SU-DHL-6 (cell line): ENCODE measurements around the gene CD96.

Source experiments
- H2AFZ ChIP-seq: fragments of 200-600 bp; sonication (generic); 2 replicates; pipeline ENCODE4 v1.6.1; 2014; ENCODE audit warnings: low read depth, mild to moderate bottlenecking, moderate library complexity, mixed read lengths, antibody characterized with exemption, low read length; ENCODE audit not compliant: severe bottlenecking
- H3F3A ChIP-seq: fragments of 200-600 bp; shearing (Covaris generic); 2 replicates; pipeline ENCODE4 v1.6.0; 2016; ENCODE audit warnings: antibody characterized with exemption, mild to moderate bottlenecking; ENCODE audit not compliant: insufficient read depth
- H3K27ac ChIP-seq: fragments of 200-600 bp; sonication (generic); 2 replicates; pipeline ENCODE4 v1.5.1; 2016; ENCODE audit warnings: low read depth, mild to moderate bottlenecking, low read length, moderate library complexity, mixed read lengths
- H3K27me3 ChIP-seq: fragments of 200-600 bp; sonication (generic), shearing (Covaris generic); 2 replicates; pipeline ENCODE4 v1.6.0; 2014; ENCODE audit warnings: mild to moderate bottlenecking, low read length
- H3K36me3 ChIP-seq: fragments of 200-600 bp; sonication (generic); 2 replicates; pipeline ENCODE4 v1.6.1; 2014; ENCODE audit warnings: mild to moderate bottlenecking, low read length, mixed read lengths
- H3K4me2 ChIP-seq: fragments of 300-600, 200-600 bp; shearing (Covaris generic), sonication (generic); 2 replicates; pipeline ENCODE4 v1.6.0; 2014; ENCODE audit warnings: low read length, low read depth, mild to moderate bottlenecking; ENCODE audit not compliant: poor library complexity, severe bottlenecking
- H3K4me3 ChIP-seq: fragments of 200-600 bp; sonication (generic); 2 replicates; pipeline ENCODE4 v1.5.1; 2014; ENCODE audit warnings: antibody characterized with exemption, low read length, mild to moderate bottlenecking, mixed read lengths; ENCODE audit not compliant: insufficient read depth, poor library complexity, severe bottlenecking
- H3K79me2 ChIP-seq: fragments of 200-600 bp; sonication (generic); 2 replicates; pipeline ENCODE4 v1.6.1; 2014; ENCODE audit warnings: mild to moderate bottlenecking, low read length, moderate library complexity; ENCODE audit not compliant: insufficient read depth
- H3K9ac ChIP-seq: fragments of 200-600 bp; sonication (generic); 2 replicates; pipeline ENCODE4 v1.7.0; 2014; ENCODE audit warnings: mild to moderate bottlenecking, low read length
- H3K9me2 ChIP-seq: fragments of 200-600 bp; sonication (generic); replicated peaks from 2 replicates; pipeline ENCODE4 v1.6.1; 2014; ENCODE audit warnings: low read length; ENCODE audit not compliant: insufficient read depth
- H3K9me3 ChIP-seq: fragments of 200-600 bp; sonication (generic); 2 replicates; pipeline ENCODE4 v1.6.1; 2014; ENCODE audit warnings: low read length, mixed read lengths; ENCODE audit not compliant: insufficient read depth
- H4K20me1 ChIP-seq: fragments of 200-600 bp; sonication (generic); 2 replicates; pipeline ENCODE4 v1.6.1; 2014; ENCODE audit warnings: low read depth, mild to moderate bottlenecking, antibody characterized with exemption, low read length, moderate library complexity, mixed read lengths
- EZH2phosphoT487 ChIP-seq: fragments of 200-600 bp; sonication (generic), shearing (Covaris generic); conservative IDR thresholded peaks from 2 replicates; pipeline ENCODE4 v1.6.1; 2018; ENCODE audit warnings: mild to moderate bottlenecking, antibody characterized with exemption, low read length, moderate library complexity, mixed read lengths
- TF ChIP-seq, protein P1 (sequence below): fragments of 200-600 bp; sonication (generic); IDR thresholded peaks from one replicate; pipeline ENCODE4 v1.5.1; 2017; ENCODE audit warnings: antibody characterized with exemption, mild to moderate bottlenecking, low read length, moderate library complexity; ENCODE audit not compliant: insufficient read depth, poor library complexity, severe bottlenecking

The CD96 gene

DNA sequence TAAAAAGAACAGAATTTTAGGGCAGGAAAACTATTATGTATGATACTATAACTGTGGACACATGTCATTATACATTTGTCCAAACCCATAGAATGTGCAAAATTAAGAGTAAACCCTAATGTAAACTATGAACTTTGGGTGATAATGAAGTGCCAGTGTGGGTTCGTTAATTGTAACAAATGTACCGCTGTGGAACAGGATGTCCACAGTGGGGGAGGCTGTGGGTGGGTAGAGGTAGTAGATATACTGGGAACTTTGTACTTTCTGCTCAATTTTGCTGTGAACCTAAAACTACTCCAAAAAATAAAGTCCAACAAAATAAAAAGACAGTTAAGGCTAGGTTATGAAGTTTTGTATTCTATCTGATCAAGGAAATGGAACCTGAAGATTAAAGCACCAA lies 24.8 kb downstream of the CD96 start:
- H3K9ac ChIP-seq = no peak overlapping the region
- no peaks in the 10 kb centered on the region for H4K20me1 ChIP-seq
- H3K27me3 ChIP-seq = no peaks in the 10 kb centered on the region
- no peak overlapping the region for H3K4me2 ChIP-seq
- H3K4me3 ChIP-seq = no peak overlapping the region
- no peaks in the 10 kb centered on the region for H3K36me3 ChIP-seq
- H2AFZ ChIP-seq = no peak overlapping the region
- no peaks in the 10 kb centered on the region for H3K9me2 ChIP-seq
- no peaks in the 10 kb centered on the region for H3K79me2 ChIP-seq
- H3F3A ChIP-seq = no peaks in the 10 kb centered on the region
- TF ChIP-seq EZH2phosphoT487 = no peak
- TF ChIP-seq, protein P1, sequence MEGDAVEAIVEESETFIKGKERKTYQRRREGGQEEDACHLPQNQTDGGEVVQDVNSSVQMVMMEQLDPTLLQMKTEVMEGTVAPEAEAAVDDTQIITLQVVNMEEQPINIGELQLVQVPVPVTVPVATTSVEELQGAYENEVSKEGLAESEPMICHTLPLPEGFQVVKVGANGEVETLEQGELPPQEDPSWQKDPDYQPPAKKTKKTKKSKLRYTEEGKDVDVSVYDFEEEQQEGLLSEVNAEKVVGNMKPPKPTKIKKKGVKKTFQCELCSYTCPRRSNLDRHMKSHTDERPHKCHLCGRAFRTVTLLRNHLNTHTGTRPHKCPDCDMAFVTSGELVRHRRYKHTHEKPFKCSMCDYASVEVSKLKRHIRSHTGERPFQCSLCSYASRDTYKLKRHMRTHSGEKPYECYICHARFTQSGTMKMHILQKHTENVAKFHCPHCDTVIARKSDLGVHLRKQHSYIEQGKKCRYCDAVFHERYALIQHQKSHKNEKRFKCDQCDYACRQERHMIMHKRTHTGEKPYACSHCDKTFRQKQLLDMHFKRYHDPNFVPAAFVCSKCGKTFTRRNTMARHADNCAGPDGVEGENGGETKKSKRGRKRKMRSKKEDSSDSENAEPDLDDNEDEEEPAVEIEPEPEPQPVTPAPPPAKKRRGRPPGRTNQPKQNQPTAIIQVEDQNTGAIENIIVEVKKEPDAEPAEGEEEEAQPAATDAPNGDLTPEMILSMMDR = no peak
- no peak overlapping the region for H3K27ac ChIP-seq
- H3K9me3 ChIP-seq = no peaks in the 10 kb centered on the region

DNA sequence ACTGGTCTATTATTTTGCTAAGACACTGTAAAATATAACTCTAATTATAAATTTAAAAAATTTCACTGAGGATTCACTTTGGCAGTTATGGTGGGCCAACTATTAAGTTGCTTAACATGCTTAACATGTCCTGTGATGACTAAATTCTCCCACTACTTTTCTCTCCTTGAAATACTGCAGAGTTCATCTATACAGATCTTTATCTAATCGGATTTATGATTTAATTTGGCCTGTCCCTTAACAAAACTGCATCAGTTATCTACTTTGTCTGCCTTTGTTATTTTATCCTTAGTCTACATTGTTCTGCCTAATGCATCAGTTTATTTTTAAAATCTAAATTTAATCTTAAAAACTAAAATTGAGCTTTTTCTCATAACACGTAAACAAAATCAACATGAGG lies 26.4 kb downstream of the CD96 start:
- Histone ChIP-seq H3K79me2 (no peaks in the 10 kb centered on the region), H3K4me3 (no peak overlapping the region), H2AFZ (no peak overlapping the region), H3K9ac (no peak overlapping the region), H3K27me3 (no peaks in the 10 kb centered on the region), H3K4me2 (no peak overlapping the region), H3K27ac (no peak overlapping the region), H3K9me2 (no peaks in the 10 kb centered on the region), H3F3A (no peaks in the 10 kb centered on the region), H4K20me1 (no peaks in the 10 kb centered on the region), H3K36me3 (no peaks in the 10 kb centered on the region), H3K9me3 (no peaks in the 10 kb centered on the region)
- TF ChIP-seq, protein P1 = no peak
- no peak for TF ChIP-seq EZH2phosphoT487

DNA sequence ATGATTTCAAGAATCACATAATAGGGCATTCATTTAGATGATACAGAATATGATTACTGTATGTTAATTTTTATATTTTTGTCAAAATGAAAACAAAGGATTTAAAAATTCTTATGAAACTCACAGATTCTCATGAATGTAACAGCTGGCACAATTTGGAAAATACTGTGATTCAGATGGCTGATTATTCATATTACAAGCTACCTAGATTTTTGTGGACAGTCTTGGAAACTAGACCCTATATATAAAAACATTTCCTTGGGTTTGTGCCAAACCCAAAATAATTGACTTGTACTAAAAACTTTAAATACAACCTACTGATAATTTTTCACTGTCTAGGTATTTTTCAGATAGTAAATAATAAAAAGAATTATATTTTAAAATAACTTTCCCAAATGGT lies 26.9 kb downstream of the CD96 start:
- Histone ChIP-seq H3K27ac (no peak overlapping the region), H2AFZ (no peak overlapping the region), H3K9me2 (no peaks in the 10 kb centered on the region), H3K9me3 (no peaks in the 10 kb centered on the region), H3K9ac (no peak overlapping the region), H3F3A (no peaks in the 10 kb centered on the region), H3K36me3 (no peaks in the 10 kb centered on the region), H3K79me2 (no peaks in the 10 kb centered on the region), H3K27me3 (no peaks in the 10 kb centered on the region), H3K4me2 (no peak overlapping the region), H3K4me3 (no peak overlapping the region), H4K20me1 (no peaks in the 10 kb centered on the region)
- TF ChIP-seq, protein P1 = no peak
- TF ChIP-seq EZH2phosphoT487 = no peak
